SK-N-SH (cell line): ENCODE data around the gene ZNF446. TPM values are rescaled to one million over a fixed set of nuclear protein-coding genes. Genes with fewer than 3 reads are reported as not detected.

Source experiments
- CTCF ChIA-PET: fragments of 300-600, 350-600 bp; formaldehyde crosslinking; extraction: SDS; loops from one replicate; lab custom pipeline; 2021; lab: Yijun Ruan, JAX
- POLR2A ChIA-PET: fragments of 350-600 bp; sonication (Branson Sonifier 250); formaldehyde crosslinking; extraction: SDS; loops from one replicate; lab custom pipeline; 2020; ENCODE audit warnings: antibody characterized with exemption, inconsistent platforms; lab: Yijun Ruan, JAX
- DNase-seq: peaks from one replicate; pipeline ENCODE4 v3.0.0; 2012
- H2AFZ ChIP-seq: fragments of 200-600 bp; sonication (generic); 2 replicates; pipeline ENCODE4 v1.8.1; 2016; ENCODE audit warnings: antibody characterized with exemption, mild to moderate bottlenecking, low read depth
- H3F3A ChIP-seq: fragments of 200-600 bp; sonication (generic); replicated peaks from 2 replicates; pipeline ENCODE3; 2016; ENCODE audit warnings: antibody characterized with exemption, mild to moderate bottlenecking; ENCODE audit not compliant: insufficient read depth
- H3K27ac ChIP-seq, 2 experiments: fragments of 200-500 bp in 1 of 2; fragments of 200-600 bp in 1 of 2; sonication (Bioruptor generic) in 1 of 2; sonication (generic), shearing (Covaris generic) in 1 of 2; 2 replicates each; pipeline versions ENCODE4 v1.5.1 to v1.6.1; 2014 to 2016; ENCODE audit warnings: low read depth in 2 of 2, inconsistent platforms in 1 of 2, low read length in 1 of 2, mild to moderate bottlenecking in 1 of 2, mixed read lengths in 1 of 2
- H3K27me3 ChIP-seq: fragments of 200-600 bp; sonication (generic), shearing (Covaris generic); 2 replicates; pipeline ENCODE4 v1.6.1; 2016; ENCODE audit warnings: mixed run types; ENCODE audit not compliant: insufficient read depth
- H3K36me3 ChIP-seq, 2 experiments: fragments of 200-500 bp in 1 of 2; fragments of 200-600 bp in 1 of 2; sonication (Bioruptor generic) in 1 of 2; sonication (generic) in 1 of 2; replicated peaks in 1 of 2; 2 replicates each; pipeline versions ENCODE3 to v1.5.1; 2014 to 2016; ENCODE audit warnings: low read length in 1 of 2, mild to moderate bottlenecking in 1 of 2; ENCODE audit not compliant: insufficient read depth in 2 of 2, control insufficient read depth in 1 of 2
- H3K4me1 ChIP-seq, 2 experiments: fragments of 200-500 bp in 1 of 2; fragments of 200-600 bp in 1 of 2; sonication (Bioruptor generic) in 1 of 2; sonication (generic), shearing (Covaris generic) in 1 of 2; 2 replicates each; pipeline versions ENCODE4 v1.5.1 to v1.6.1; 2014 to 2016; ENCODE audit warnings: low read depth in 1 of 2, low read length in 1 of 2, mixed run types in 1 of 2; ENCODE audit not compliant: insufficient read depth in 2 of 2, control insufficient read depth in 1 of 2
- H3K4me2 ChIP-seq: fragments of 200-600 bp; sonication (generic), shearing (Covaris generic); 2 replicates; pipeline ENCODE4 v1.6.1; 2017; ENCODE audit warnings: mixed run types
- H3K4me3 ChIP-seq, 2 experiments: fragments of 200-500 bp in 1 of 2; fragments of 200-600 bp in 1 of 2; sonication (Bioruptor generic) in 1 of 2; sonication (generic), shearing (Covaris generic) in 1 of 2; 2 replicates each; pipeline versions ENCODE4 v1.5.1 to v1.8.1; 2014 to 2016; ENCODE audit warnings: low read depth in 2 of 2, inconsistent platforms in 1 of 2, low read length in 1 of 2, mild to moderate bottlenecking in 1 of 2, mixed read lengths in 1 of 2, moderate library complexity in 1 of 2
- H3K79me2 ChIP-seq: fragments of 200-600 bp; sonication (generic); 2 replicates; pipeline ENCODE4 v1.8.1; 2017; ENCODE audit warnings: mild to moderate bottlenecking; ENCODE audit not compliant: insufficient read depth
- H3K9ac ChIP-seq: fragments of 200-600 bp; sonication (generic); 2 replicates; pipeline ENCODE4 v1.6.1; 2017; ENCODE audit warnings: mixed run types
- H3K9me2 ChIP-seq: fragments of 200-600 bp; sonication (generic); 2 replicates; pipeline ENCODE4 v1.6.1; 2017; ENCODE audit warnings: mixed run types
- H3K9me3 ChIP-seq: fragments of 200-600 bp; sonication (generic); 2 replicates; pipeline ENCODE4 v1.6.1; 2017; ENCODE audit warnings: mixed run types, mild to moderate bottlenecking, moderate library complexity
- H4K20me1 ChIP-seq: fragments of 200-600 bp; sonication (generic); 2 replicates; pipeline ENCODE4 v1.6.1; 2017; ENCODE audit warnings: mild to moderate bottlenecking, mixed run types; ENCODE audit not compliant: insufficient read depth
- GATA2 ChIP-seq: sonication (generic); formaldehyde crosslinking; IDR thresholded peaks from 2 replicates; pipeline ENCODE4 v1.5.0; 2020; ENCODE audit warnings: mild to moderate bottlenecking, missing genetic modification reagents
- JUND ChIP-seq: IDR thresholded peaks from 2 replicates; pipeline ENCODE4 v1.4.0; 2012
- MEF2A ChIP-seq: IDR thresholded peaks from 2 replicates; pipeline ENCODE4 v1.4.0; 2012; ENCODE audit warnings: low read depth, borderline replicate concordance
- NRF1 ChIP-seq: IDR thresholded peaks from 2 replicates; pipeline ENCODE4 v1.6.1; 2012; ENCODE audit warnings: low read depth, mild to moderate bottlenecking, low read length
- SMC3 ChIP-seq: IDR thresholded peaks from 2 replicates; pipeline ENCODE4 v1.6.1; 2012; ENCODE audit warnings: low read depth, low read length, improper control_type of control experiment
- TCF12 ChIP-seq: IDR thresholded peaks from 2 replicates; pipeline ENCODE4 v1.4.0; 2012
- WGBS: methylation state at CpG from one replicate; pipeline ENCODE4 v1.1.6; 2017; ENCODE audit warnings: low lambda C conversion rate; 5-methylcytosine and 5-hydroxymethylcytosine counted together
- polyA plus RNA-seq, 3 experiments: library from polyadenylated mRNA; depleted of rRNA; stranded (reverse); fragments of >200 nt; gene quantifications; 2 replicates each; pipeline ENCODE4 v1.2.3, GENCODE V29; 2012
- TF ChIP-seq, protein P1 (sequence below): fragments of 150-350 bp; IDR thresholded peaks from 2 replicates; pipeline ENCODE4 v1.6.1; 2017; ENCODE audit warnings: antibody characterized with exemption, low read length, low read depth, borderline replicate concordance

ZNF446 gene
- polyA plus RNA-seq, 1 of the 3 experiments (the other 2 are of a cell fraction): 6.9 TPM

DNA sequence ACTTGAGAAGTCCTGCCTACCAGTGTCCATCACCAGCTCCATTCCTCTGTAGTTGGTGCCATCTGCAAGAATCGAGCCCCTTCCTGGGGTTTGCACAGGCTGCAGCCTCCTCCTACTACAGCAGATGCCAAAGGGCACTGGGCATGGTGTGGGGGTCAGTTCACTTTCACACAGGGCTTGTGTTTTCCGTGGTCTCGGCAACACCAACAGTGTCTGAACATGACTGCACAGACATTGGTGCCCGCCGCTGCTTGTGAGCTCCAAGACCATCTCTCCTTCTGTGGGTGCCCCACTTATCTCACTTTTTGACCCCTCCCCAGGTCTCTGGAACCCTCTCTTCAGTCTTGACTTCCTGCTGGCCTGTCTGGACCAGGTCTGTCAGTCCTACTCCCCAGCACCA, 15.2 kb downstream of the ZNF446 start (continued):
- TF ChIP-seq, protein P1, sequence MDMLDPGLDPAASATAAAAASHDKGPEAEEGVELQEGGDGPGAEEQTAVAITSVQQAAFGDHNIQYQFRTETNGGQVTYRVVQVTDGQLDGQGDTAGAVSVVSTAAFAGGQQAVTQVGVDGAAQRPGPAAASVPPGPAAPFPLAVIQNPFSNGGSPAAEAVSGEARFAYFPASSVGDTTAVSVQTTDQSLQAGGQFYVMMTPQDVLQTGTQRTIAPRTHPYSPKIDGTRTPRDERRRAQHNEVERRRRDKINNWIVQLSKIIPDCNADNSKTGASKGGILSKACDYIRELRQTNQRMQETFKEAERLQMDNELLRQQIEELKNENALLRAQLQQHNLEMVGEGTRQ: no peak
- TF ChIP-seq SMC3: no peak

DNA sequence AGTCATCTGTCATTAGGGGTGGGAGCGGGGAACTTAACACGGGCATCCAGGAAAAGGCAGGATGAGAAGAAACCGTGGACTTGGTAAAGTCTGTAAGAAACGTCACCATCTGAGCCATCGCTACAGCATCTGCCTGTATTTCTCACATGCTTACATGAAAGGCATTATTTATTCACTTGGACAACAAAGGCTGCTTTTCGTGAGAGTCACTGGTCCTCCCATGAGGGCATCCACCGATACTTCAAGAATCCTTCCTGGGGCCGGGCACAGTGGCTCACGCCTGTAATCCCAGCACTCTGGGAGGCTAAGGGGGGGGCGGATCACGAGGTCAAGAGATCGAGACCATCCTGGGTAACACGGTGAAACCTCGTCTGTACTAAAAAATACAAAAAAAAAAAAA, 16.1 kb downstream of the ZNF446 start:
- no peaks in the 10 kb centered on the region for H3K9me2 ChIP-seq
- no peak overlapping the region for H2AFZ ChIP-seq
- no peak overlapping the region for H3K4me2 ChIP-seq
- TF ChIP-seq TCF12 (no peak), JUND (no peak)
- no peaks in the 10 kb centered on the region for H4K20me1 ChIP-seq
- 92% methylated on average over 14 of the region's 14 CpGs for WGBS
- no peaks in the 10 kb centered on the region for H3K9me3 ChIP-seq
- H3K4me3 ChIP-seq: no peak overlapping the region
- no peaks in the 10 kb centered on the region for H3F3A ChIP-seq
- H3K27ac ChIP-seq: no peak overlapping the region
- H3K36me3 ChIP-seq: no peaks in the 10 kb centered on the region
- H3K9ac ChIP-seq: no peak overlapping the region
- no peaks in the 10 kb centered on the region for H3K79me2 ChIP-seq
- H3K4me1 ChIP-seq: no peaks in the 10 kb centered on the region; a peak in 1 of 4 replicates
- CTCF ChIA-PET: no interaction called here
- H3K27me3 ChIP-seq: no peaks in the 10 kb centered on the region
- POLR2A ChIA-PET: no interaction called here
- no peak for DNase-seq

DNA sequence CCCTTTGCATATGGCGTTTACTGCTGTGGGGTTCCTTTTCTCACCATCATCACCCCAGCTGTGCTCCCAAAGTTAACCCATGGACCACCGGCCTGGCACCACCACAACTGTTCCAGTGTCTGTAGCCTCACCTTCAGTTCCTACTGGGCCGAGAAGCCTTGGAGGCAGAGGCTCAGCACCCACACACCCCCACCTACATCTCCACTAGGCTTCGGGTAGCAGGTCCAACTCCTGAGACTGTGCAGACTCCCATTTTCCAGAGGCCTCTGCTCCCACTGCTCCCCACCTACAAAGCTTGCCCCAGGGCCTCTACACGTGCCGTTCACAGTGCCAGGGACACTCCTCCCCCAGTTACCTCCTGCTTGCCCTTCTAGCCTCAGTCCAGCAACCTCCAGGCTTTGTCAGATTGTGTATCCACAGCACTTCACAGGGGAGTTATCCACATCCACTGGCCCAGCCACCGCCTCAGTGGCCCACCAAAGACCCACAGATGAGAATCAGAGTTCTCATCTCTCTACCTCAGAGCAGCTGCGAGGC, 21.6 kb downstream of the ZNF446 start:
- Histone ChIP-seq H2AFZ (no peak overlapping the region), H3K36me3 (no peaks in the 10 kb centered on the region), H3K9me3 (no peaks in the 10 kb centered on the region), H3K9me2 (no peaks in the 10 kb centered on the region), H4K20me1 (no peaks in the 10 kb centered on the region), H3K79me2 (no peaks in the 10 kb centered on the region; the same call in 1 of the 2 replicates), H3K9ac (no peak overlapping the region), H3F3A (peaks cover 3% of the 10 kb centered on the region), H3K4me3 (peak overlapping the region; percentile 58 to 77; a peak in 3 of 4 replicates), H3K27ac (no peak overlapping the region), H3K27me3 (no peaks in the 10 kb centered on the region), H3K4me2 (peak overlapping the region; percentile 84; the same call in 1 of the 2 replicates), H3K4me1 (peaks cover 0 to 24% of the 10 kb centered on the region in 2 experiments; a peak in 1 of 4 replicates)
- TF ChIP-seq GATA2 (CRISPR knock-in tag): no peak
- DNase-seq: no peak
- ChIA-PET CTCF (no interaction called here), POLR2A (no interaction called here)
- 79% methylated on average over 8 of the region's 8 CpGs for WGBS

GRCh38 chr19:58498316-58499020, 22.3 kb downstream of the ZNF446 start:
- POLR2A ChIA-PET: interaction anchor here (1.0 to 1.2 kb wide), 2 partner anchors 20 to 23 kb away, joined by 3 to 4 read pairs; partner anchors contain the start of gene ZNF446
- Histone ChIP-seq H3K4me1 (peaks cover 0 to 24% of the 10 kb centered on the region in 2 experiments; a peak in 1 of 4 replicates), H3K79me2 (no peaks in the 10 kb centered on the region; the same call in 1 of the 2 replicates), H2AFZ (peak overlapping the region; percentile 71), H3K9ac (peak overlapping the region; percentile 39; the same call in 1 of the 2 replicates), H3K9me2 (no peaks in the 10 kb centered on the region), H3K4me3 (peak overlapping the region; percentile 58 to 77), H3F3A (peaks cover 3% of the 10 kb centered on the region), H3K36me3 (no peaks in the 10 kb centered on the region), H3K4me2 (peak overlapping the region; percentile 84), H3K9me3 (no peaks in the 10 kb centered on the region), H3K27ac (peak overlapping the region in 1 of 2 experiments; percentile 34; a peak in 1 of 4 replicates), H3K27me3 (no peaks in the 10 kb centered on the region), H4K20me1 (no peaks in the 10 kb centered on the region)
- no peak for DNase-seq
- 41% methylated on average over 21 of the region's 22 CpGs for WGBS
- CTCF ChIA-PET: interaction anchor here (3.5 to 3.6 kb wide), 2 partner anchors 16 to 21 kb away, joined by 23 to 27 read pairs; partner anchors contain the start of gene ZBTB45
- TF ChIP-seq MEF2A: no peak
- 0 out of 2 replicates have a peak, but pooled peaks have one; percentile 1 for TF ChIP-seq NRF1
